ENCODE measurements around the gene GPATCH4. TPM values are rescaled to one million over a fixed set of nuclear protein-coding genes. Genes with fewer than 3 reads are reported as not detected.
"Not testable (repeated sequence)": the region's sequence is repeated elsewhere in the genome, so short reads cannot be mapped to it uniquely, and the experiment has no call there.

The GPATCH4 gene
- total and polyA plus RNA-seq, 2 donors (not counting 1 experiment from before 2014, with no cell fraction given) = 11.3 to 38.3 TPM

- Histone ChIP-seq H3K4me2 (replicated peaks; ENCODE audit: low read depth, low read length, poor library complexity, severe bottlenecking) (peak overlapping the region; percentile 59), H3K36me3 (replicated peaks in 1 of 2; ENCODE audit: control extremely low read depth in 1 of 2, control insufficient read depth in 1 of 2, extremely low read depth in 1 of 2, insufficient read depth in 2 of 2, low read length in 1 of 2) (no peaks in the 10 kb centered on the region), H3K9ac (ENCODE audit: low read length) (no peak overlapping the region), H4K20me1 (ENCODE audit: control insufficient read depth, insufficient read depth, low read length, poor library complexity, severe bottlenecking) (no peaks in the 10 kb centered on the region), H3K79me2 (ENCODE audit: control insufficient read depth, insufficient read depth, low read length) (peaks cover 6% of the 10 kb centered on the region), H3K9me3 (ENCODE audit: control extremely low read depth in 1 of 3, control insufficient read depth in 2 of 3, insufficient read depth in 1 of 3, low read length in 2 of 3) (no peaks in the 10 kb centered on the region), H3K4me1 (ENCODE audit: control insufficient read depth in 2 of 2, insufficient read depth in 2 of 2, low read length in 2 of 2) (peaks cover 22 to 28% of the 10 kb centered on the region in 2 donors), H3K27ac (ENCODE audit: low read length in 2 of 2) (no peak overlapping the region), H3K4me3 (ENCODE audit: control extremely low read depth in 1 of 5, extremely low read depth in 1 of 5, insufficient read depth in 1 of 5, low read depth in 2 of 5, low read length in 4 of 5) (no peak overlapping the region), H2AFZ (ENCODE audit: insufficient read depth, low read depth, low read length, poor library complexity, severe bottlenecking) (no peak overlapping the region), H3K27me3 (replicated peaks in 1 of 4; ENCODE audit: control extremely low read depth in 1 of 4, control insufficient read depth in 3 of 4, insufficient read depth in 4 of 4, low read length in 3 of 4) (peaks cover 0 to 10% (median 3%) of the 10 kb centered on the region in 4 experiments)
- DNase-seq = peak; percentile 86
- peaks cover 10% of the 10 kb centered on the region for H3K27me3 Mint-ChIP-seq
- H3K9me3 Mint-ChIP-seq (ENCODE audit: insufficient read depth) = no peaks in the 10 kb centered on the region
- intact Hi-C loops (cut with micrococcal nuclease) = loop anchor here (1.0 to 5.0 kb wide), 6 partner anchors 24 to 161 kb away; partner anchors contain the start of genes IQGAP3 and MEF2D
- peaks cover 26% of the 10 kb centered on the region for H3K4me1 Mint-ChIP-seq
- POLR2A ChIA-PET = interaction anchor here (1.0 to 1.8 kb wide), 5 partner anchors 17 to 127 kb away, joined by 5 to 8 read pairs (median 6); partner anchors contain the start of genes MEF2D, NAXE and TTC24
- CTCF ChIA-PET = interaction anchor here (0.6 to 7.8 kb wide), 33 partner anchors 9 to 242 kb away, joined by 3 to 126 read pairs (median 6); partner anchors contain the start of genes GPATCH4, IQGAP3, MEF2D and NAXE
- H3K27ac Mint-ChIP-seq = peak overlapping the region; percentile 81
- ATAC-seq (ENCODE audit: low read depth) = peak; percentile 81
- WGBS (ENCODE audit: insufficient coverage) = 23% methylated on average over 5 of the region's 7 CpGs
- no peak for TF ChIP-seq EZH2 (IDR thresholded peaks at IDR 0.05; ENCODE audit: borderline replicate concordance, insufficient read depth, low read depth, low read length, poor library complexity, severe bottlenecking)
- TF ChIP-seq CTCF (IDR thresholded peaks at IDR 0.05) = peak; percentile 80
- H3K4me3 Mint-ChIP-seq = peak overlapping the region; percentile 71
Measured at GRCh38 chr1:156608036-156608674, 6.9 kb upstream of the GPATCH4 start.

- Mint-ChIP-seq H3K27ac (peak overlapping the region; percentile 62), H3K4me1 (peaks cover 30% of the 10 kb centered on the region), H3K4me3 (peak overlapping the region; percentile 63)
- DNase-seq = peak; percentile 85
- H3K9me3 ChIP-seq (ENCODE audit: control extremely low read depth in 1 of 3, control insufficient read depth in 2 of 3, insufficient read depth in 1 of 3, low read length in 2 of 3); H3K9me3 Mint-ChIP-seq (ENCODE audit: insufficient read depth); H3K27me3 Mint-ChIP-seq; H2AFZ ChIP-seq (ENCODE audit: insufficient read depth, low read depth, low read length, poor library complexity, severe bottlenecking); H4K20me1 ChIP-seq (ENCODE audit: control insufficient read depth, insufficient read depth, low read length, poor library complexity, severe bottlenecking); H3K36me3 ChIP-seq (replicated peaks in 1 of 2; ENCODE audit: control extremely low read depth in 1 of 2, control insufficient read depth in 1 of 2, extremely low read depth in 1 of 2, insufficient read depth in 2 of 2, low read length in 1 of 2); H3K9ac ChIP-seq (ENCODE audit: low read length); H3K27me3 ChIP-seq (replicated peaks in 1 of 4; ENCODE audit: control extremely low read depth in 1 of 4, control insufficient read depth in 3 of 4, insufficient read depth in 4 of 4, low read length in 3 of 4): not testable (repeated sequence)
- intact Hi-C loops (cut with micrococcal nuclease) = loop anchor here (5.0 kb wide), 1 partner anchor 35 kb away; the partner anchor contains the start of gene IQGAP3
- Histone ChIP-seq H3K4me2 (replicated peaks; ENCODE audit: low read depth, low read length, poor library complexity, severe bottlenecking) (peak overlapping the region; percentile 59), H3K79me2 (ENCODE audit: control insufficient read depth, insufficient read depth, low read length) (peaks cover 14% of the 10 kb centered on the region), H3K4me1 (ENCODE audit: control insufficient read depth in 2 of 2, insufficient read depth in 2 of 2, low read length in 2 of 2) (peaks cover 26 to 32% of the 10 kb centered on the region in 2 donors), H3K4me3 (ENCODE audit: control extremely low read depth in 1 of 5, extremely low read depth in 1 of 5, insufficient read depth in 1 of 5, low read depth in 2 of 5, low read length in 4 of 5) (peak overlapping the region in 1 of 5 experiments; percentile 11), H3K27ac (ENCODE audit: low read length in 2 of 2) (peak overlapping the region; percentile 45 to 51)
- 41% methylated on average over 4 of the region's 4 CpGs for WGBS (ENCODE audit: insufficient coverage)
- ChIA-PET POLR2A (interaction anchor here (0.7 to 1.3 kb wide), 3 partner anchors 28 to 102 kb away, joined by 3 to 6 read pairs (median 6); partner anchors contain the start of gene TTC24), CTCF (interaction anchor here (2.0 to 7.8 kb wide), 10 partner anchors 10 to 223 kb away, joined by 9 to 126 read pairs (median 32); partner anchors contain the start of genes GPATCH4, NAXE and TTC24)
- peak; percentile 83 for ATAC-seq (ENCODE audit: low read depth)
Measured at GRCh38 chr1:156607344-156607743, 6.1 kb upstream of the GPATCH4 start.
